Cardiac fibroblast (primary cell): ENCODE measurements around the gene TRPC4AP.

Source experiments
- DNase-seq, 2 donors: peaks; one replicate each; pipeline versions ENCODE4 v3.0.0 to v3.0.0-alpha.2; 2010; ENCODE audit warnings: low read depth in 2 of 2
- H3K4me3 ChIP-seq, 2 donors: replicated peaks in 1 of 2; 1 replicate in 1 of 2; 2 replicates in 1 of 2; pipeline ENCODE4 v1.5.1; 2011; ENCODE audit warnings: low read depth in 2 of 2, low read length in 2 of 2, mild to moderate bottlenecking in 2 of 2, moderate library complexity in 1 of 2
- CTCF ChIP-seq: IDR thresholded peaks from one replicate; pipeline ENCODE4 v1.5.1; 2011; ENCODE audit warnings: low read depth, mild to moderate bottlenecking, low read length, inconsistent platforms

Gene TRPC4AP

GRCh38 chr20:34970193-34970840 is 122.3 kb downstream of the TRPC4AP start:
- no peak for TF ChIP-seq CTCF

GRCh38 chr20:34968042-34968775 is 124.4 kb downstream of the TRPC4AP start:
- no peak for DNase-seq
- TF ChIP-seq CTCF: no peak
- no peak overlapping the region for H3K4me3 ChIP-seq

More at GRCh38 chr20:34970193-34970840, 122.3 kb downstream of the TRPC4AP start:
- no peak overlapping the region for H3K4me3 ChIP-seq
- no peak for DNase-seq

GRCh38 chr20:34967421-34967820 is 125.2 kb downstream of the TRPC4AP start:
- DNase-seq: no peak
- H3K4me3 ChIP-seq: no peak overlapping the region
- TF ChIP-seq CTCF: no peak

- H3K4me3 ChIP-seq: no peak overlapping the region
- no peak for TF ChIP-seq CTCF
- no peak for DNase-seq
Measured at GRCh38 chr20:34965051-34965450, 127.6 kb downstream of the TRPC4AP start.

GRCh38 chr20:34964486-34964885 is 128.1 kb downstream of the TRPC4AP start:
- DNase-seq: no peak
- H3K4me3 ChIP-seq: no peak overlapping the region
- no peak for TF ChIP-seq CTCF

GRCh38 chr20:34956751-34957472 is 135.7 kb downstream of the TRPC4AP start:
- DNase-seq: no peak
- TF ChIP-seq CTCF: no peak
- no peak overlapping the region for H3K4me3 ChIP-seq
